Measurements from ENCODE around the gene USP53.

USP53 gene

DNA sequence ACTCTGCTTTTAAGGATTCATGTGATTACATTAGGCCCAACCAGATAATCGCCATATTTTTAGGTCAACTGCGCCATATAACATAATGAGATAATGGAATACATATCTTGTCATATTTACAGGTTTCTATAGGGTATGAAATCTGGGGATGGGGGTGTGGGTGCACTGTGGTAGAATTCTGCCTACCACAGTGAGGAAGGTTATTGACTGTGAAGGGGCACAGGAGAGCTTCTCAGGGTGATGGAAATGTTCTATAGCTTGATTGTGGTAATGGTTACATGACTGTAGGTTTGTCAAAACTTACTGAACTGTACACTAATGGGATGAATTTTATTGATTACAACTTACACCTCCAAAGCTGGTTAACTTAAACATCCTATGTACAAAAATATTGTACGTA, 15.9 kb downstream of the USP53 start:
- peaks cover 14% of the 10 kb centered on the region for H3K9me3 Mint-ChIP-seq
- TF ChIP-seq, protein P1, sequence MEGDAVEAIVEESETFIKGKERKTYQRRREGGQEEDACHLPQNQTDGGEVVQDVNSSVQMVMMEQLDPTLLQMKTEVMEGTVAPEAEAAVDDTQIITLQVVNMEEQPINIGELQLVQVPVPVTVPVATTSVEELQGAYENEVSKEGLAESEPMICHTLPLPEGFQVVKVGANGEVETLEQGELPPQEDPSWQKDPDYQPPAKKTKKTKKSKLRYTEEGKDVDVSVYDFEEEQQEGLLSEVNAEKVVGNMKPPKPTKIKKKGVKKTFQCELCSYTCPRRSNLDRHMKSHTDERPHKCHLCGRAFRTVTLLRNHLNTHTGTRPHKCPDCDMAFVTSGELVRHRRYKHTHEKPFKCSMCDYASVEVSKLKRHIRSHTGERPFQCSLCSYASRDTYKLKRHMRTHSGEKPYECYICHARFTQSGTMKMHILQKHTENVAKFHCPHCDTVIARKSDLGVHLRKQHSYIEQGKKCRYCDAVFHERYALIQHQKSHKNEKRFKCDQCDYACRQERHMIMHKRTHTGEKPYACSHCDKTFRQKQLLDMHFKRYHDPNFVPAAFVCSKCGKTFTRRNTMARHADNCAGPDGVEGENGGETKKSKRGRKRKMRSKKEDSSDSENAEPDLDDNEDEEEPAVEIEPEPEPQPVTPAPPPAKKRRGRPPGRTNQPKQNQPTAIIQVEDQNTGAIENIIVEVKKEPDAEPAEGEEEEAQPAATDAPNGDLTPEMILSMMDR (IDR thresholded peaks at IDR 0.05): no peak
- H3K27me3 Mint-ChIP-seq (ENCODE audit: low read depth, poor library complexity): no peaks in the 10 kb centered on the region
- H3K36me3 Mint-ChIP-seq (ENCODE audit: low read depth): peaks cover 46% of the 10 kb centered on the region
- H3K4me3 Mint-ChIP-seq: no peak overlapping the region
- DNase-seq: no peak
- no peak overlapping the region for H3K27ac Mint-ChIP-seq
- peaks cover under 1% of the 10 kb centered on the region for H3K4me1 Mint-ChIP-seq

DNA sequence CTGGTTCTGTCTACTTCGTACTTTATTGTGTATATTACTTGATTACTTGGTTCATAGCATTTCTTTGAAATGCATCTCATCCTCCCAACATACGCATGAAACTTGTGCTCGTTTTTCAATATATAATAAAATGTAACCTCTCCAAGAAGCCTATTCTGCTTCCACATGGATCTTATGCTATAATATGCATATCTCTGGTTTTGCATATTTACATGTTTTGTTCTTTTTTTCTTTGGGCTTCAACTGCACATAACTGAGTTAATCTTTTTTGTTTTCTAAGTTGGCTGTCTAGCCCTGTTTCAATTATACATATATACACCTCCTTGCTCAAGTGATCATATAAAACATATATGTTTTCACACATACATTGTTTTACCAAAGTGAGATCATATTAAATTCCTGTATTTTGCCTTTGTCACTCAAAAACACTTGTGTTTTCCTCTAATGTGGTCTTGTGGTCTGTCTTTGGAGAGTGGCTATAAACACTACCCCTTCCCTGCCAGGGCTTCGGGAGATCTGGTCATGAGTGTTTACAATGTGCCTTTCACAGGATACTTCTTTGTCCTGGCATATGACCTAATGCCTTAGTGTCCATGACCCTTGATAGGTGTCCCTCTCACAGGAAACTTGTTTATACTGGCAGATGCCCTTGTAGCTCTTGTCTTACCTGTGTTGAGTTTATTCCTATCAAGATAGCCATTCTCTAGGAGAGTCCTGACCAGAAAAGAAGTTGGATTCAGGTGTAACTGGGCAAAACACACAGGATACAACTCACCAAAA, 17.6 kb downstream of the USP53 start:
- Mint-ChIP-seq H3K27ac (peak overlapping the region; percentile 34), H3K27me3 (ENCODE audit: low read depth, poor library complexity) (no peaks in the 10 kb centered on the region), H3K9me3 (peaks cover 1% of the 10 kb centered on the region), H3K4me3 (no peak overlapping the region), H3K36me3 (ENCODE audit: low read depth) (peaks cover 36% of the 10 kb centered on the region), H3K4me1 (peaks cover 5% of the 10 kb centered on the region)
- DNase-seq: no peak
- TF ChIP-seq, protein P1 (IDR thresholded peaks at IDR 0.05): no peak

DNA sequence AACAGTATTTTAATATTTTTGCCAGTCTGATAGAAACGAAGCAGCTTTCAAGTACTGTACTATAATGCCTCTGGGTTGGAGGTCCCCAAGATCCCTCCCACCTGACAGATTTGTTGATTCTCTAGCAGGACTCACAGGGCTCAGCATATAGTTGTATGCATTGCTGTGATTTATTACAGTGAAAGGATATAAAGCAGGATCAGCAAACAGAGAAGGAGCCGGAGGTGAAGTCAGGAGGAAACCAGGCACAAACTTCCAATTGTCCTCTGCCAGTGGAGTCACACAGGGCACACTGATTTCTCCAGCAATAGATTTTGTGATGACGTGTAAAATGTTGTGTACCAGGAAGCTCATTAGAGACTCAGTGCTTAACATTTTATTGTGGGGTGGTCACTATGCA, 19.0 kb downstream of the USP53 start:
- H3K9me3 Mint-ChIP-seq: no peaks in the 10 kb centered on the region
- TF ChIP-seq, protein P1 (IDR thresholded peaks at IDR 0.05): no peak
- H3K36me3 Mint-ChIP-seq (ENCODE audit: low read depth): peaks cover 42% of the 10 kb centered on the region
- no peak for DNase-seq
- H3K27me3 Mint-ChIP-seq (ENCODE audit: low read depth, poor library complexity): no peaks in the 10 kb centered on the region
- no peak overlapping the region for H3K4me3 Mint-ChIP-seq
- peaks cover 5% of the 10 kb centered on the region for H3K4me1 Mint-ChIP-seq
- peak overlapping the region; percentile 75 for H3K27ac Mint-ChIP-seq

DNA sequence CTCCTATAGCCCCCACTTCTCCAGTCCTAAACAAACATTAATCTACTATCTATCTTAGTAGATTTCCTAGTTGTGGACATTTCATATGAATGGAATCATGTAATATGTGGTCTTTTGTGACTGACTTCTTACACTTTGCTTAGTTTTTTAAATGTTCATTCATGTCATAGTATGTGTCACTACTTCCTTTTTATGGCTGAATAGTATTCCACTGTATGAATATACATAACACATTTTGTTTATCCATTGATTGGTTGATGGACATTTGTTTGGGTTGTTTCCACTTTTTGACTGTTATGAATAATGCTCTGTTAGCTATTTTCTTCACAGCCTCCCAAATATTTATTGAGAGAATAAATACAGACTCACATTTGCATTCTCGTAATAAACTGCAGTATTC, 19.8 kb downstream of the USP53 start:
- no peak overlapping the region for H3K4me3 Mint-ChIP-seq
- H3K27ac Mint-ChIP-seq: no peak overlapping the region
- no peaks in the 10 kb centered on the region for H3K27me3 Mint-ChIP-seq (ENCODE audit: low read depth, poor library complexity)
- H3K4me1 Mint-ChIP-seq: peaks cover 5% of the 10 kb centered on the region
- peaks cover 40% of the 10 kb centered on the region for H3K36me3 Mint-ChIP-seq (ENCODE audit: low read depth)
- TF ChIP-seq, protein P1 (IDR thresholded peaks at IDR 0.05): no peak
- no peaks in the 10 kb centered on the region for H3K9me3 Mint-ChIP-seq
- no peak for DNase-seq

DNA sequence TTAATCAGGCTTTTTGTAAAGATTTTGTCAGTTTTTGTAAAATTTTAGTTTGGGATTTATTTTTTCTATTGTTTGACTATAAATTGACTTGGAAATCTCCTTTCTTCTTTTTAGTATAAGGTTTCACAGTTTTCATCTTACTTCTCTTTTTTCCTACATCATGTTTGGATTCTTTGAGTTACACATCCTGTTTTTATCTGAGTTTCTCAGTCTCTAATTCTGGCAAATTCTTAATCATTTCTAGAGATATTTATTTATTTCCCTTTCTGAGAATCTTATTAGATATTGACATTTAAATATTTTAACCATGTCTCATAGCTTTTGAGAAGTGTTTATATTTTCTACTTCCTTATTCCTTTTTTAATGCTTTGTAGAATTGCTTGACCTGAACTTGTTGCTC, 20.7 kb downstream of the USP53 start:
- TF ChIP-seq, protein P1 (IDR thresholded peaks at IDR 0.05): no peak
- H3K27ac Mint-ChIP-seq: no peak overlapping the region

DNA sequence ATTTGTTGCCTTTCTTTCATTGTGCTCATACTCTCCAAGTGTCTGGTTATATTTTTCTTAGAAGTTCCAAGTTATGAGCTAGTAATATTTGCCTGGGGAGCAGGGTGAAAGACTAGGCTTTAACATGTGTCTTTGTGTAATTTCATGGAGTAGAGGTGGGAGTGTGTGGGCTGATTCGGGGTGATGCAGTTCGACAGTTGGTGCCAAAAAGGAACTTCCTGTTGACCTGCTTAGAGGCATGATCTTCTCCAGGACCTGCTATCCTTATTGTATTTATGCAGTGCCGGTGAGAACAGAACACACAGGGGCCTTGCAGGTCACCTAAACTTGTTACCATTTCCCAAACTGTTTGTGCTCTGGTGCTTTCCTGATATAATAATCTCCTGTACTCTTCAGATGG, 21.2 kb downstream of the USP53 start:
- Mint-ChIP-seq H3K27me3 (ENCODE audit: low read depth, poor library complexity) (no peaks in the 10 kb centered on the region), H3K27ac (peak overlapping the region; percentile 7), H3K4me1 (peaks cover 5% of the 10 kb centered on the region), H3K9me3 (no peaks in the 10 kb centered on the region), H3K36me3 (ENCODE audit: low read depth) (peaks cover 48% of the 10 kb centered on the region), H3K4me3 (no peak overlapping the region)
- TF ChIP-seq, protein P1 (IDR thresholded peaks at IDR 0.05): no peak
- DNase-seq: no peak

More for the DNA sequence above, 20.7 kb downstream of the USP53 start:
- Mint-ChIP-seq H3K9me3 (no peaks in the 10 kb centered on the region), H3K36me3 (ENCODE audit: low read depth) (peaks cover 45% of the 10 kb centered on the region), H3K27me3 (ENCODE audit: low read depth, poor library complexity) (no peaks in the 10 kb centered on the region), H3K4me1 (peaks cover 5% of the 10 kb centered on the region), H3K4me3 (no peak overlapping the region)
- DNase-seq: no peak

Data from nephron progenitor cell (in vitro differentiated cells).